Panc1 (cell line): ENCODE measurements around the gene KDM2B.

Experiments used
- CTCF ChIP-seq: fragments of 450-650 bp; IDR thresholded peaks from 2 replicates; pipeline ENCODE4 v1.5.1; 2017; ENCODE audit warnings: mild to moderate bottlenecking
- POLR2AphosphoS5 ChIP-seq: IDR thresholded peaks from 2 replicates; pipeline ENCODE4 v1.6.1; 2012; ENCODE audit warnings: mild to moderate bottlenecking, low read depth, low read length, moderate library complexity
- REST ChIP-seq, 2 experiments: IDR thresholded peaks; 2 replicates each; pipeline ENCODE4 v1.6.1; 2011 to 2012; ENCODE audit warnings: low read depth in 2 of 2, control low read depth in 1 of 2, low read length in 1 of 2, mild to moderate bottlenecking in 1 of 2, moderate library complexity in 1 of 2; ENCODE audit not compliant: insufficient read depth in 1 of 2
- SIN3A ChIP-seq: IDR thresholded peaks from 2 replicates; pipeline ENCODE4 v1.6.1; 2012; ENCODE audit warnings: low read depth, mild to moderate bottlenecking, low read length, moderate library complexity, borderline replicate concordance; ENCODE audit not compliant: insufficient read depth

GRCh38 chr12:121579981-121580868 lies 598 bp downstream of the KDM2B start:
- TF ChIP-seq CTCF (no peak), POLR2AphosphoS5 (no peak; the same call in 1 of the 2 replicates), REST (IDR thresholded peaks at IDR 0.05; ENCODE audit: insufficient read depth in 1 of 2, low read depth in 2 of 2, low read length in 1 of 2) (no peak), SIN3A (peak; percentile 60; the same call in 1 of the 2 replicates)
